ENCODE data around the gene DENND4A. TPM values are rescaled to one million over a fixed set of nuclear protein-coding genes. Genes with fewer than 3 reads are reported as not detected.

Gene DENND4A
- total and polyA plus RNA-seq, 7 donors, result 4.0 to 46.7 (median 15.4) TPM

DNA sequence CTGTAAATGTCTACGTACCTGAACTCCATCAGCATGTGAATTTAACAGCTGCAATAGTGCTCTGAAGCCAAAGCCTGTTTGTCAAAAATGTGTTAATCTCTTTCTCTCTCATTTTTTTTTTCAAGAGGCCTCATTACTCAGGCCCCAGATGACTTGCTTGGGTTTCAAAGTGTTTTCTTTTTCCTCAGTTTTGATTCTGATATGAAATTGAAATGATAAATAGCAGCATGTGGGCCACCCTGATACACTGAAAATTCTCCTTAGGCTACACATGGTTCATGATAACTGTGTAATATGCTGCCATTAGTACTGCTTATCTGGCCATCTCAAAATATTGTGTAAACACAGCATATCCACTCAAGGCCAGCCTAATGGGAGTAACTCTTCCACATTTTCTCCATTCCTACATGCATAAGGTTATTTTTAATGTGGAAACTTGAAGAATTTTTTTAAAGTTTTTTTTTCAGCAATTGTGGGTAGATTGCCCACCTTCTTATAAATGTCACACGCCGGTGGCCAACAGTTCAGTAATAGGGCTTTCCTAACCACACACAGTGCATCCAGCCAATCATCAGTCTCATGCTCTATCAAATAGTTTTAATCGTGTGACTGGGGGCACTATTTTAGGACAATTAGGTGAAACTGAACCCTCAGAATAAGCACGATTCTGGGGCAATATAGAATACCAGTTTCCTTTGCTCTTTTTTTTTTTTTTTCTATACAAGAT lies 13.1 kb upstream of the DENND4A start:
- DNase-seq (no peak), ATAC-seq (peak in 3 of 4 donors; percentile 31 to 45 (median 41))
- H3K4me3 ChIP-seq, result no peak overlapping the region
- H3K27ac ChIP-seq, result peak overlapping the region; percentile 70
- TF ChIP-seq, protein P1, sequence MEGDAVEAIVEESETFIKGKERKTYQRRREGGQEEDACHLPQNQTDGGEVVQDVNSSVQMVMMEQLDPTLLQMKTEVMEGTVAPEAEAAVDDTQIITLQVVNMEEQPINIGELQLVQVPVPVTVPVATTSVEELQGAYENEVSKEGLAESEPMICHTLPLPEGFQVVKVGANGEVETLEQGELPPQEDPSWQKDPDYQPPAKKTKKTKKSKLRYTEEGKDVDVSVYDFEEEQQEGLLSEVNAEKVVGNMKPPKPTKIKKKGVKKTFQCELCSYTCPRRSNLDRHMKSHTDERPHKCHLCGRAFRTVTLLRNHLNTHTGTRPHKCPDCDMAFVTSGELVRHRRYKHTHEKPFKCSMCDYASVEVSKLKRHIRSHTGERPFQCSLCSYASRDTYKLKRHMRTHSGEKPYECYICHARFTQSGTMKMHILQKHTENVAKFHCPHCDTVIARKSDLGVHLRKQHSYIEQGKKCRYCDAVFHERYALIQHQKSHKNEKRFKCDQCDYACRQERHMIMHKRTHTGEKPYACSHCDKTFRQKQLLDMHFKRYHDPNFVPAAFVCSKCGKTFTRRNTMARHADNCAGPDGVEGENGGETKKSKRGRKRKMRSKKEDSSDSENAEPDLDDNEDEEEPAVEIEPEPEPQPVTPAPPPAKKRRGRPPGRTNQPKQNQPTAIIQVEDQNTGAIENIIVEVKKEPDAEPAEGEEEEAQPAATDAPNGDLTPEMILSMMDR (IDR thresholded peaks at IDR 0.05), result no peak
- peaks cover 8% of the 10 kb centered on the region for H3K4me1 ChIP-seq
- WGBS, 3 donors, result 72 to 84% (median 80%) methylated on average over 5 of the region's 5 CpGs
- no peaks in the 10 kb centered on the region for H3K36me3 ChIP-seq (ENCODE audit: insufficient read depth in 1 of 2, low read depth in 1 of 2)
- H3K27me3 ChIP-seq (ENCODE audit: insufficient read depth in 3 of 3, low read length in 2 of 3), result no peaks in the 10 kb centered on the region
- intact Hi-C loops (cut with DNase I), result no loop called here
- no peaks in the 10 kb centered on the region for H3K9me3 ChIP-seq

DNA sequence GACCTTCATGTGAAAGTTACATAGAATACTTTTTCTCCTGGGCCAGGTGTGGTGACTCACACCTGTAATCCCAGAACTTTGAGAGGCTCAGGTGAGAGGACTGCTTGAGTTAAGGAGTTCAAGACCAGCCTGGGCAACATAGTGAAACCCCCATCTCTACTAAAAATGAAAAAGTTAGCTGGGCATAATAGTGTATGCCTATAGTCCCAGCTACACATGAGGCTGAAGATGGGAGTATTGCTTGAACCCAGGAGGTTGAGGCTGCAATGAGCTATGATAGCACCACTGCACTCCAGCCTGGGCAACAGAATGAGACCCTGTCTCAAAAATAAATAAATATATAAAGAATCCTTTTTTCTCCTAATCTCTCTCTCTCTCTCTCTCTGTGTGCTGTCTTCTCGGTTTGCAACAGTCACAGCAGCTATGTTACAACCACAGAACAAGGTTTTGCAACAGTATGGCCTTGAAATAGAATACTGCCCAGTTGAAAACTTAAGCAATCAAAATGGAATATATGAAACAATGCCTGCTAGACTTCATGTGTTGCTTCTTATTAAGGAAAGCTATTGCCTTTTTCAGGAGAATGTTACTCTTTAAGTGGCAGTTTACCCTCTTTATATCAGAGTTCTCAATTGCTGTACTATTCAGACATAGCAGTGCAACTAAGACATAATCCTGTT lies 12.3 kb upstream of the DENND4A start:
- no peak overlapping the region for H3K4me3 ChIP-seq
- TF ChIP-seq, protein P1 (IDR thresholded peaks at IDR 0.05), result no peak
- H3K36me3 ChIP-seq (ENCODE audit: insufficient read depth in 1 of 2, low read depth in 1 of 2), result no peaks in the 10 kb centered on the region
- 27 to 69% (median 48%) methylated on average over 1 of the region's 1 CpG for WGBS, 3 donors
- DNase-seq, result no peak
- intact Hi-C loops (cut with DNase I), result no loop called here
- peak; percentile 87 to 97 (median 96) for ATAC-seq
- H3K4me1 ChIP-seq, result peaks cover 8% of the 10 kb centered on the region
- H3K9me3 ChIP-seq, result no peaks in the 10 kb centered on the region
- no peaks in the 10 kb centered on the region for H3K27me3 ChIP-seq (ENCODE audit: insufficient read depth in 3 of 3, low read length in 2 of 3)
- H3K27ac ChIP-seq, result peak overlapping the region; percentile 70

DNA sequence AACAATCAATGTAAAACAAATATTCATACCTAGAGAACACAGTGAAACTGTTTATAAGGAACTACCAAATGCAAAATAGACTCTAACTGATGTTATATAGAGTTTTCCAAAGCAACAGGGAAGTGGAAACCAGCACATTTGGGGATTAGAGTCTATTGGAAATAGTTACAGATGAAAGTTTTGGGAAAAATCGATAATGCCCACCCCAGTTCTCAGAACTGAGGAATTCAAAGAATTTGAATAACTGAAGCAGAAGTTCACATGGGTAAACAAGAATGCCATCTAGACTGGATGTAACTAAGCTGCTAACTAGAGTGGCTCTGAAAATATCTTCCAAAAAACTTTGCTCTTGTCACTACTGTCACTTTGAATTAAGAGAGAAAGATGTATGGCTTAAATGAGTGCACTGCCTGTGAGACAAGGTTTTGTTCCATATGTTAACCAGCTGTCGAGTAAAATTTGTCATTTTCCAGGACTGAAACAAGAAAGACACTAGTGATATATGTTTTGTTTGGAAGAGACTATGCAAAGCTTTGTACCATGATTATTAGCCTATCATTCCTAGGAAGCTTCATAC lies 9.2 kb upstream of the DENND4A start:
- TF ChIP-seq, protein P1 (IDR thresholded peaks at IDR 0.05), result no peak
- intact Hi-C loops (cut with DNase I), result loop anchor here in 1 of 2 donors (1.0 kb wide), 1 partner anchor 17 kb away; no protein-coding TSS in a partner anchor
- no peak for DNase-seq
- no peak overlapping the region for H3K27ac ChIP-seq
- H3K27me3 ChIP-seq (ENCODE audit: insufficient read depth in 3 of 3, low read length in 2 of 3), result no peaks in the 10 kb centered on the region
- no peak overlapping the region for H3K4me3 ChIP-seq
- H3K4me1 ChIP-seq, result peaks cover 8% of the 10 kb centered on the region
- no peaks in the 10 kb centered on the region for H3K36me3 ChIP-seq (ENCODE audit: insufficient read depth in 1 of 2, low read depth in 1 of 2)
- ATAC-seq, result no peak
- H3K9me3 ChIP-seq, result no peaks in the 10 kb centered on the region
- 38 to 45% (median 45%) methylated on average over 2 of the region's 2 CpGs for WGBS, 3 donors

DNA sequence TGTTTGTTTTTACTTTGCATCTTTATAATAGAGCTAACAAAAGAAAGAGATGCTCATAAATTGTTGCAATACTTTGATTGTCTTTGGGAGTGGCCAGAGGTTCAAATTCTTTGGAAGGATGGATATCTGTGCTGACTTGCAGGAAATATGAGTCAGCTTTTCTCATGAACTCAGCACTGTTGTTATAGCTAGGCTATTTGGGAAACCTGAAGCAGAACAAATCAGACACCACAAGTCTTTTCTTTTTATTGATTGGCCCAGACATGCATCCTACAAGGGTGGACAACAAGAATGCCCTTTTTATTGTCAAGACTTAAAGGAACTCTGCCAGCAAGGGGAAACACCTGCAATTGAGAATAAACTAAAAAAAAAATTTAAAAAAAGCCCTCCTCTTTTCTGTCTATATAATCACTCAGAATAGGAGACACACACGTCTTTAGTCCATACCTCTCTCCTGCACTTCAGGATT lies 4.6 kb upstream of the DENND4A start:
- H3K27ac ChIP-seq, result no peak overlapping the region
- TF ChIP-seq, protein P1 (IDR thresholded peaks at IDR 0.05), result no peak
- H3K27me3 ChIP-seq (ENCODE audit: insufficient read depth in 3 of 3, low read length in 2 of 3), result no peaks in the 10 kb centered on the region
- no peak for ATAC-seq
- DNase-seq, result no peak
- no peak overlapping the region for H3K4me3 ChIP-seq
- 69 to 81% (median 78%) methylated on average over 1 of the region's 1 CpG for WGBS, 3 donors
- H3K9me3 ChIP-seq, result no peaks in the 10 kb centered on the region
- intact Hi-C loops (cut with DNase I), result no loop called here
- H3K36me3 ChIP-seq (ENCODE audit: insufficient read depth in 1 of 2, low read depth in 1 of 2), result no peaks in the 10 kb centered on the region
- no peaks in the 10 kb centered on the region for H3K4me1 ChIP-seq
